Thoracic aorta (tissue), 2 donors: Measurements from ENCODE around the gene PLA2G6. TPM values are rescaled to one million over a fixed set of nuclear protein-coding genes. Genes with fewer than 3 reads are reported as not detected.
A peak's percentile ranks its signal among the peaks of the same experiment; 100 is the strongest.

Experiments used
- ATAC-seq: fragments of 150-250 bp; one replicate; pipeline ENCODE4 v1.8.0; 2017; ENCODE audit warnings: low read depth; ENCODE audit not compliant: insufficient number of reproducible peaks, low FRiP score
- DNase-seq: peaks from one replicate; pipeline ENCODE4 v3.0.0-alpha.2; 2020; ENCODE audit warnings: low spot score
- H3K27ac ChIP-seq, 2 donors: fragments of 200-600 bp; sonication (generic); 1 replicate in 1 of 2; 2 replicates in 1 of 2; pipeline ENCODE4 v1.5.1; 2016; ENCODE audit warnings: mild to moderate bottlenecking in 2 of 2, moderate library complexity in 2 of 2
- H3K27me3 ChIP-seq: fragments of 200-600 bp; sonication (generic); replicated peaks from 2 replicates; pipeline ENCODE4 v1.6.0; 2016; ENCODE audit warnings: mild to moderate bottlenecking; ENCODE audit not compliant: insufficient read depth
- H3K36me3 ChIP-seq: fragments of 200-600 bp; sonication (generic); one replicate; pipeline ENCODE4 v1.5.1; 2016
- H3K4me1 ChIP-seq, 2 donors: fragments of 200-600 bp; sonication (generic); 1 replicate in 1 of 2; 2 replicates in 1 of 2; pipeline versions ENCODE4 v1.5.1 to v1.6.0; 2016; ENCODE audit warnings: low read depth in 2 of 2, mild to moderate bottlenecking in 1 of 2; ENCODE audit not compliant: control insufficient read depth in 1 of 2
- H3K4me3 ChIP-seq: fragments of 200-600 bp; sonication (generic); 2 replicates; pipeline ENCODE4 v1.5.1; 2016; ENCODE audit warnings: mild to moderate bottlenecking
- H3K9me3 ChIP-seq: fragments of 200-600 bp; sonication (generic); 2 replicates; pipeline ENCODE4 v1.5.1; 2016
- total RNA-seq, 2 donors: library from RNA; depleted of rRNA; stranded (reverse); fragments of >200 nt; gene quantifications; one replicate each; pipeline versions ENCODE4 v1.1.0 to v1.2.3, GENCODE V29; 2016
- TF ChIP-seq, protein P1 (sequence below): fragments of 200-600 bp; sonication (generic); IDR thresholded peaks from one replicate; pipeline ENCODE4 v1.5.1; 2019; ENCODE audit warnings: antibody characterized with exemption

PLA2G6 gene
- total RNA-seq, 2 donors from 2014 or later, result 27.4 to 50.4 TPM

- Histone ChIP-seq H3K36me3 (no peaks in the 10 kb centered on the region), H3K27ac (no peak overlapping the region), H3K27me3 (no peaks in the 10 kb centered on the region), H3K4me3 (no peak overlapping the region), H3K4me1 (peaks cover 0 to 14% of the 10 kb centered on the region in 2 donors), H3K9me3 (no peaks in the 10 kb centered on the region)
- TF ChIP-seq, protein P1, sequence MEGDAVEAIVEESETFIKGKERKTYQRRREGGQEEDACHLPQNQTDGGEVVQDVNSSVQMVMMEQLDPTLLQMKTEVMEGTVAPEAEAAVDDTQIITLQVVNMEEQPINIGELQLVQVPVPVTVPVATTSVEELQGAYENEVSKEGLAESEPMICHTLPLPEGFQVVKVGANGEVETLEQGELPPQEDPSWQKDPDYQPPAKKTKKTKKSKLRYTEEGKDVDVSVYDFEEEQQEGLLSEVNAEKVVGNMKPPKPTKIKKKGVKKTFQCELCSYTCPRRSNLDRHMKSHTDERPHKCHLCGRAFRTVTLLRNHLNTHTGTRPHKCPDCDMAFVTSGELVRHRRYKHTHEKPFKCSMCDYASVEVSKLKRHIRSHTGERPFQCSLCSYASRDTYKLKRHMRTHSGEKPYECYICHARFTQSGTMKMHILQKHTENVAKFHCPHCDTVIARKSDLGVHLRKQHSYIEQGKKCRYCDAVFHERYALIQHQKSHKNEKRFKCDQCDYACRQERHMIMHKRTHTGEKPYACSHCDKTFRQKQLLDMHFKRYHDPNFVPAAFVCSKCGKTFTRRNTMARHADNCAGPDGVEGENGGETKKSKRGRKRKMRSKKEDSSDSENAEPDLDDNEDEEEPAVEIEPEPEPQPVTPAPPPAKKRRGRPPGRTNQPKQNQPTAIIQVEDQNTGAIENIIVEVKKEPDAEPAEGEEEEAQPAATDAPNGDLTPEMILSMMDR, result no peak
- ATAC-seq (no peak), DNase-seq (no peak)
These were observed 46.4 kb downstream of the PLA2G6 start for GRCh38 chr22:38135133-38135706.

DNA sequence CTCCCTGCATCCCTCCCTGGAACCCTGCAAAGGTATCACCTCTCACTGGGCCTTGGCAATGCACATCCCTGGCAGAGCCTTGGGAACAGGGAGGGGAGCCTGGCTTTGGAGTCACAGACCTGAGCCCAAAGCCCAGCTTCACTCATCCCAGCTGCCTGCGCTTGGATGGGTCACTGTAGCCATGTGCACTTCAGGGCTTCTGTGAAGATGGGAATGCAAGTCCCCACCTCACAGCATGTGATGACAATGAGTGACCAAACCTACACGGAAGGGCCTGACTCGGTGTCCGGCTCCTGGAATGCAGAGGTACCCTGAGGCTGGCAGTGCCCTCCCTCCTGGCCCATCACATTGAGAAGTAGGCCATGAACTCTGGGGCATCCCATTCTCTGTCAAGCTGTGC is 48.3 kb downstream of the PLA2G6 start:
- no peak for DNase-seq
- no peak for ATAC-seq
- TF ChIP-seq, protein P1, result no peak

GRCh38 chr22:38132794-38133193 is 48.8 kb downstream of the PLA2G6 start:
- TF ChIP-seq, protein P1, result no peak
- no peak for DNase-seq
- peaks cover 3% of the 10 kb centered on the region for H3K36me3 ChIP-seq

More for the DNA sequence above, 48.3 kb downstream of the PLA2G6 start:
- Histone ChIP-seq H3K9me3 (no peaks in the 10 kb centered on the region), H3K36me3 (peaks cover 3% of the 10 kb centered on the region), H3K27me3 (no peaks in the 10 kb centered on the region), H3K4me1 (peaks cover 0 to 14% of the 10 kb centered on the region in 2 donors), H3K4me3 (no peak overlapping the region), H3K27ac (no peak overlapping the region)

GRCh38 chr22:38132136-38132535 is 49.5 kb downstream of the PLA2G6 start:
- Histone ChIP-seq H3K27ac (peak overlapping the region in 1 of 2 donors; percentile 52), H3K27me3 (no peaks in the 10 kb centered on the region), H3K4me1 (peaks cover 0 to 14% of the 10 kb centered on the region in 2 donors), H3K9me3 (no peaks in the 10 kb centered on the region), H3K36me3 (peaks cover 3% of the 10 kb centered on the region), H3K4me3 (no peak overlapping the region)
- TF ChIP-seq, protein P1, result no peak
- DNase-seq (no peak), ATAC-seq (no peak)

More at GRCh38 chr22:38132794-38133193, 48.8 kb downstream of the PLA2G6 start:
- peaks cover 0 to 14% of the 10 kb centered on the region in 2 donors for H3K4me1 ChIP-seq
- no peak for ATAC-seq
- H3K27ac ChIP-seq, result no peak overlapping the region
- H3K4me3 ChIP-seq, result no peak overlapping the region
- no peaks in the 10 kb centered on the region for H3K27me3 ChIP-seq
- H3K9me3 ChIP-seq, result no peaks in the 10 kb centered on the region

- DNase-seq (no peak), ATAC-seq (no peak)
- Histone ChIP-seq H3K4me3 (no peak overlapping the region), H3K27me3 (no peaks in the 10 kb centered on the region), H3K36me3 (peaks cover 3% of the 10 kb centered on the region), H3K27ac (peak overlapping the region; percentile 43 to 52), H3K9me3 (no peaks in the 10 kb centered on the region), H3K4me1 (peaks cover 0 to 14% of the 10 kb centered on the region in 2 donors)
- TF ChIP-seq, protein P1, result no peak
These were observed 50.2 kb downstream of the PLA2G6 start for GRCh38 chr22:38131399-38131798.
